GM19239 (cell line): Measurements from ENCODE around the gene MS4A1.
"Not testable (repeated sequence)": the region's sequence is repeated elsewhere in the genome, so short reads cannot be mapped to it uniquely, and the experiment has no call there.

ENCODE experiments used
- DNase-seq: peaks from one replicate; pipeline ENCODE4 v3.0.0; 2011; ENCODE audit warnings: low spot score; ENCODE audit not compliant: insufficient read length
- FAIRE-seq: peaks from 2 replicates; lab custom pipeline; 2011; peaks lifted over from hg19 to GRCh38; lab: Jason Lieb, UNC

Gene MS4A1

GRCh38 chr11:60500276-60500910 is 44.7 kb downstream of the MS4A1 start:
- FAIRE-seq: no peak
- DNase-seq: no peak

- DNase-seq: no peak
Measured at GRCh38 chr11:60502221-60502775, 46.7 kb downstream of the MS4A1 start.

GRCh38 chr11:60504219-60504905 is 48.7 kb downstream of the MS4A1 start:
- FAIRE-seq (no peak), DNase-seq (no peak)

More at GRCh38 chr11:60502221-60502775, 46.7 kb downstream of the MS4A1 start:
- no peak for FAIRE-seq

- DNase-seq, FAIRE-seq: not testable (repeated sequence)
Measured at GRCh38 chr11:60509609-60510008, 54.0 kb downstream of the MS4A1 start.

- FAIRE-seq, DNase-seq: not testable (repeated sequence)
Measured at GRCh38 chr11:60510209-60510608, 54.6 kb downstream of the MS4A1 start.

- no peak for FAIRE-seq
Measured at GRCh38 chr11:60511393-60511792, 55.7 kb downstream of the MS4A1 start.

GRCh38 chr11:60512651-60513225 is 57.1 kb downstream of the MS4A1 start:
- FAIRE-seq (no peak), DNase-seq (no peak)

More at GRCh38 chr11:60511393-60511792, 55.7 kb downstream of the MS4A1 start:
- DNase-seq: no peak

- FAIRE-seq: no peak
- DNase-seq: no peak
Measured at GRCh38 chr11:60513496-60514460, 58.1 kb downstream of the MS4A1 start.

GRCh38 chr11:60515144-60515855 is 59.7 kb downstream of the MS4A1 start, which contains the start of gene MS4A13:
TSS of gene MS4A13 (plus strand) at chr11:60515392. CDS start at chr11:60518084, 2,692 bp downstream.
- DNase-seq (no peak), FAIRE-seq (no peak)
